SU-DHL-6 (cell line): ENCODE results near the gene NXN.

ENCODE experiments used
- H2AFZ ChIP-seq: fragments of 200-600 bp; sonication (generic); 2 replicates; pipeline ENCODE4 v1.6.1; 2014; ENCODE audit warnings: low read depth, mild to moderate bottlenecking, moderate library complexity, mixed read lengths, antibody characterized with exemption, low read length; ENCODE audit not compliant: severe bottlenecking
- H3F3A ChIP-seq: fragments of 200-600 bp; shearing (Covaris generic); 2 replicates; pipeline ENCODE4 v1.6.0; 2016; ENCODE audit warnings: antibody characterized with exemption, mild to moderate bottlenecking; ENCODE audit not compliant: insufficient read depth
- H3K27ac ChIP-seq: fragments of 200-600 bp; sonication (generic); 2 replicates; pipeline ENCODE4 v1.5.1; 2016; ENCODE audit warnings: low read depth, mild to moderate bottlenecking, low read length, moderate library complexity, mixed read lengths
- H3K27me3 ChIP-seq: fragments of 200-600 bp; sonication (generic), shearing (Covaris generic); 2 replicates; pipeline ENCODE4 v1.6.0; 2014; ENCODE audit warnings: mild to moderate bottlenecking, low read length
- H3K36me3 ChIP-seq: fragments of 200-600 bp; sonication (generic); 2 replicates; pipeline ENCODE4 v1.6.1; 2014; ENCODE audit warnings: mild to moderate bottlenecking, low read length, mixed read lengths
- H3K4me2 ChIP-seq: fragments of 300-600, 200-600 bp; shearing (Covaris generic), sonication (generic); 2 replicates; pipeline ENCODE4 v1.6.0; 2014; ENCODE audit warnings: low read length, low read depth, mild to moderate bottlenecking; ENCODE audit not compliant: poor library complexity, severe bottlenecking
- H3K4me3 ChIP-seq: fragments of 200-600 bp; sonication (generic); 2 replicates; pipeline ENCODE4 v1.5.1; 2014; ENCODE audit warnings: antibody characterized with exemption, low read length, mild to moderate bottlenecking, mixed read lengths; ENCODE audit not compliant: insufficient read depth, poor library complexity, severe bottlenecking
- H3K79me2 ChIP-seq: fragments of 200-600 bp; sonication (generic); 2 replicates; pipeline ENCODE4 v1.6.1; 2014; ENCODE audit warnings: mild to moderate bottlenecking, low read length, moderate library complexity; ENCODE audit not compliant: insufficient read depth
- H3K9ac ChIP-seq: fragments of 200-600 bp; sonication (generic); 2 replicates; pipeline ENCODE4 v1.7.0; 2014; ENCODE audit warnings: mild to moderate bottlenecking, low read length
- H3K9me2 ChIP-seq: fragments of 200-600 bp; sonication (generic); replicated peaks from 2 replicates; pipeline ENCODE4 v1.6.1; 2014; ENCODE audit warnings: low read length; ENCODE audit not compliant: insufficient read depth
- H3K9me3 ChIP-seq: fragments of 200-600 bp; sonication (generic); 2 replicates; pipeline ENCODE4 v1.6.1; 2014; ENCODE audit warnings: low read length, mixed read lengths; ENCODE audit not compliant: insufficient read depth
- H4K20me1 ChIP-seq: fragments of 200-600 bp; sonication (generic); 2 replicates; pipeline ENCODE4 v1.6.1; 2014; ENCODE audit warnings: low read depth, mild to moderate bottlenecking, antibody characterized with exemption, low read length, moderate library complexity, mixed read lengths
- EZH2phosphoT487 ChIP-seq: fragments of 200-600 bp; sonication (generic), shearing (Covaris generic); conservative IDR thresholded peaks from 2 replicates; pipeline ENCODE4 v1.6.1; 2018; ENCODE audit warnings: mild to moderate bottlenecking, antibody characterized with exemption, low read length, moderate library complexity, mixed read lengths
- TF ChIP-seq, protein P1 (sequence below): fragments of 200-600 bp; sonication (generic); IDR thresholded peaks from one replicate; pipeline ENCODE4 v1.5.1; 2017; ENCODE audit warnings: antibody characterized with exemption, mild to moderate bottlenecking, low read length, moderate library complexity; ENCODE audit not compliant: insufficient read depth, poor library complexity, severe bottlenecking

Gene NXN

DNA sequence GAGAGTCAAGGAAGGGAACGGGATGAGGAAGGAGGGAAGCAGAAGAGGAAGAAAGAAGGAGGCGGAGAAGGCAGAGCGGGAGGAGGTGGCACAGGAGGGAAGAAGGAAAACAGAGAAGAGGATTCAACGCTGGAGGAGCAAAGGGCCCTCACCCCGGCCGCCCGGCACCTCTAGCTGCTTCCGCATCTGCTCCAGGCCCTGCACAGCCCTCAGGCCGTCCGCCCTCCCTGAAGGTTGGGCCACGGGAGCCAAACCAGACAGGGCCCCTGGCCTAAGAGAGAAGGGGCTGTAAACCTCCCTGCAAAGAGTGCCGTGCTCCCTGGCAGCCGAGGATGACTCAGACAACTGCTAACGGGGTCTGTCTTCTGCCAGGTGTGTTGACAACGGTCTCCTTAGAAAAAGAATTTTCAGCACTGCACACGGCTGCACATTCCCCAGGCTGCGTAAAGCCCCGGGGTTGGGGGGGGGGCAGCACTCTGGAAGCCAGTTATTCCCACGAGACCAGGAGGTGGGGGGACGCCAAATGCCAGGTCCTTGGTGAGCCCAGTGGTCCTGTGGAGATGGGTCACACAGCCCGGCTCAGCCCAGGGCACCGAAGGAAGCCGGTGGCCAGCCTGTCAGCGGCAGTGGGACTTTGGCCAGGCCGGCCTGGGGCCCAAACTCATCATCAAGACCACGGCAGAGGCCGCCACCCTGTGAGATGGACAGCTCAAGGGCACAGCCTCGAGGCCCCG is 168.4 kb downstream of the NXN start:
- Histone ChIP-seq H2AFZ (no peak overlapping the region), H3F3A (no peaks in the 10 kb centered on the region), H3K4me3 (no peak overlapping the region), H3K9me2 (no peaks in the 10 kb centered on the region), H3K9me3 (no peaks in the 10 kb centered on the region), H3K27ac (no peak overlapping the region), H3K36me3 (no peaks in the 10 kb centered on the region), H3K9ac (no peak overlapping the region), H3K27me3 (no peaks in the 10 kb centered on the region), H3K4me2 (no peak overlapping the region), H4K20me1 (no peaks in the 10 kb centered on the region), H3K79me2 (no peaks in the 10 kb centered on the region)
- TF ChIP-seq, protein P1, sequence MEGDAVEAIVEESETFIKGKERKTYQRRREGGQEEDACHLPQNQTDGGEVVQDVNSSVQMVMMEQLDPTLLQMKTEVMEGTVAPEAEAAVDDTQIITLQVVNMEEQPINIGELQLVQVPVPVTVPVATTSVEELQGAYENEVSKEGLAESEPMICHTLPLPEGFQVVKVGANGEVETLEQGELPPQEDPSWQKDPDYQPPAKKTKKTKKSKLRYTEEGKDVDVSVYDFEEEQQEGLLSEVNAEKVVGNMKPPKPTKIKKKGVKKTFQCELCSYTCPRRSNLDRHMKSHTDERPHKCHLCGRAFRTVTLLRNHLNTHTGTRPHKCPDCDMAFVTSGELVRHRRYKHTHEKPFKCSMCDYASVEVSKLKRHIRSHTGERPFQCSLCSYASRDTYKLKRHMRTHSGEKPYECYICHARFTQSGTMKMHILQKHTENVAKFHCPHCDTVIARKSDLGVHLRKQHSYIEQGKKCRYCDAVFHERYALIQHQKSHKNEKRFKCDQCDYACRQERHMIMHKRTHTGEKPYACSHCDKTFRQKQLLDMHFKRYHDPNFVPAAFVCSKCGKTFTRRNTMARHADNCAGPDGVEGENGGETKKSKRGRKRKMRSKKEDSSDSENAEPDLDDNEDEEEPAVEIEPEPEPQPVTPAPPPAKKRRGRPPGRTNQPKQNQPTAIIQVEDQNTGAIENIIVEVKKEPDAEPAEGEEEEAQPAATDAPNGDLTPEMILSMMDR, result no peak
- no peak for TF ChIP-seq EZH2phosphoT487

DNA sequence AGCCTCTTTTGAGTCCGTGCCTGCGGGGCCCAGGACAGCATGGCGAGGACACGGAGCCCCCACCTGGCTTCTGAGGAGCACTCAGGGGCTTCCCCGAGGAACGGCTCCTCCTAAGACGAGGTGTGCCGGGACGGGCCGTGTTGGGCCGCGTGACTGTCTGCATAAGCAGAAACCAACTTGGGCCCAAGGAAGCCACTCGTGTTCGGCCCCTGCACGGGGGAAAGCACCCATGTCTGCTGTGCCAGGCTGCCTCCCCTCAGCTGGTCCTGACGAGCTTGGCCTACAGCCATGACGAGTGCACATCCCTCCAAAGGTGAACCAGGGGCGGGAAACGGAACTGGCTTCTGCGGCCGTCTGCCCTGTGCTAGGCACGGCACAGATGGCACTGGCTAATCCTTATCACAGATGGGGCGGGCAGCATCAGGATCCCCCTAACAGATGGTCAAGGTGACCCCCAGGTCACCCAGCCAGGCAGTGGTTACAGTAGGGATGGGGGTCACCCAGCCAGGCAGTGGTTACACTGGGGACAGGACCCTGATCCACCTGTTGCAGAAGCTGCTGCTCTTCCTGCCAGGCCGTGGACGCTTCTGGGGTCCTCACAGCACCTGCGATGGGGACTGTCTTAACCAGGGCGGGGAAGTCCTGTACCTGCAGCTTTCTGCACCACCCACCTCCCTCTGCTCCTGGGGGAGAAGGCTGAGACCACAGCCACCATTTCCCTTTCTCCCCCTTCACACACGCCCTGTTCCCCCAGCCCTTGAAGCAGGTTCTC is 171.9 kb downstream of the NXN start:
- H3F3A ChIP-seq, result no peaks in the 10 kb centered on the region
- no peak overlapping the region for H3K4me3 ChIP-seq
- no peaks in the 10 kb centered on the region for H3K27me3 ChIP-seq
- no peaks in the 10 kb centered on the region for H3K36me3 ChIP-seq
- no peak overlapping the region for H3K4me2 ChIP-seq
- no peaks in the 10 kb centered on the region for H3K79me2 ChIP-seq
- no peak overlapping the region for H3K9ac ChIP-seq
- TF ChIP-seq EZH2phosphoT487, result no peak
- TF ChIP-seq, protein P1, result no peak
- no peaks in the 10 kb centered on the region for H4K20me1 ChIP-seq
- H3K27ac ChIP-seq, result no peak overlapping the region
- H3K9me3 ChIP-seq, result no peaks in the 10 kb centered on the region
- H3K9me2 ChIP-seq, result no peaks in the 10 kb centered on the region
- no peak overlapping the region for H2AFZ ChIP-seq

DNA sequence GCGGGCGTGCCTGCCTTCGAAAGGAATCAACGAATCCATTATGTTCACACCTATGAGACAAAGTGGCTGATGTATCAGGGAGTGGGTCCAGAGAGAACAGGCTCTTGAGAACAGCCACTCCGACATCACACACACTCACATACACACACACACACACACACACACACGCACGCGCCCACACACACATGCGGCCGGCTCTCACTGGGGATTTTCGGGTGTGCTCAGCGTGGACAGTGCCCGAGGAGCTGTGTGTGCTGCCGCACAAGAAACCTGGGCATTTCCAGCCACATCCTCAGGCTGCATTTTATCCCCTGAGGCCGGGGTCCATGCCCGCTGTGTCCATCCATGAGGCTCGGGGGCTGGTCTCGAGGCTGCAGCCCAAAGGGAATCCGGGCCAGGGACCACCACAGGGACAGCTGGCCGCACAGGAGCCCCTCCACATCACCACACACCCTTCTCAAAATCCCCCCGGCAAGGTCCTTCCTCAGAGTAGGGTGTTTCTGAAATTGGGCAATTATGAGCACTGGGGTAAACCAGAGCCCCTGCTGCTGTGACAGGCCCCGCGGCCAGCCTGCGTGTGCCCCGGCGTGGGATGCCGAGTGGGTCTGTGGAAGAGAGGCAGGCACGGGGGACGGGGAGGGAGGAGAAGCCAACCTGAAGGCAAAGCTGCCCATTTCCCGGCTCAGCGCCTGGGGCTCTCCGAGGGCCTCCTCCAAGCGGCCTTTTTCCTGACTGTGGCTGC is 172.6 kb downstream of the NXN start:
- H3K27ac ChIP-seq, result no peak overlapping the region
- H4K20me1 ChIP-seq, result no peaks in the 10 kb centered on the region
- H3K79me2 ChIP-seq, result no peaks in the 10 kb centered on the region
- no peaks in the 10 kb centered on the region for H3F3A ChIP-seq
- no peak overlapping the region for H3K4me2 ChIP-seq
- no peaks in the 10 kb centered on the region for H3K9me3 ChIP-seq
- no peak for TF ChIP-seq EZH2phosphoT487
- TF ChIP-seq, protein P1, result no peak
- H3K4me3 ChIP-seq, result no peak overlapping the region
- no peak overlapping the region for H3K9ac ChIP-seq
- H2AFZ ChIP-seq, result no peak overlapping the region
- no peaks in the 10 kb centered on the region for H3K9me2 ChIP-seq
- no peaks in the 10 kb centered on the region for H3K36me3 ChIP-seq
- H3K27me3 ChIP-seq, result no peaks in the 10 kb centered on the region
